DOHH2 (cell line): ENCODE data around the gene DNPEP.

Experiments
- H3F3A ChIP-seq: fragments of 200-600 bp; sonication (generic), shearing (Covaris generic); 2 replicates; pipeline ENCODE4 v1.6.0; 2016; ENCODE audit warnings: antibody characterized with exemption, mild to moderate bottlenecking; ENCODE audit not compliant: control insufficient read depth, insufficient read depth
- H3K27ac ChIP-seq: fragments of 200-600 bp; sonication (generic); 2 replicates; pipeline ENCODE4 v1.5.1; 2014; ENCODE audit warnings: low read depth, mild to moderate bottlenecking, low read length, moderate library complexity
- H3K27me3 ChIP-seq: fragments of 200-600 bp; sonication (generic); 2 replicates; pipeline ENCODE4 v1.6.1; 2014; ENCODE audit warnings: mild to moderate bottlenecking, low read length, mixed read lengths; ENCODE audit not compliant: control insufficient read depth
- H3K36me3 ChIP-seq: fragments of 200-600 bp; sonication (generic); 2 replicates; pipeline ENCODE4 v1.6.1; 2014; ENCODE audit warnings: mild to moderate bottlenecking, low read length, moderate library complexity, mixed read lengths; ENCODE audit not compliant: control insufficient read depth
- H3K4me1 ChIP-seq: fragments of 200-600 bp; sonication (generic); 2 replicates; pipeline ENCODE4 v1.6.1; 2014; ENCODE audit warnings: mild to moderate bottlenecking, low read length, mixed read lengths; ENCODE audit not compliant: control insufficient read depth
- H3K4me2 ChIP-seq: fragments of 200-600 bp; sonication (generic); 2 replicates; pipeline ENCODE4 v1.6.0; 2014; ENCODE audit warnings: mild to moderate bottlenecking, low read length, moderate library complexity
- H3K4me3 ChIP-seq: fragments of 200-600 bp; sonication (generic); 2 replicates; pipeline ENCODE4 v1.5.1; 2014; ENCODE audit warnings: mild to moderate bottlenecking, low read length, mixed read lengths
- H3K79me2 ChIP-seq: fragments of 200-600 bp; sonication (generic); 2 replicates; pipeline ENCODE4 v1.6.1; 2014; ENCODE audit warnings: mild to moderate bottlenecking, low read length, mixed read lengths; ENCODE audit not compliant: control insufficient read depth
- H3K9me2 ChIP-seq: fragments of 200-600 bp; sonication (generic); replicated peaks from 2 replicates; pipeline ENCODE4 v1.6.1; 2014; ENCODE audit warnings: mild to moderate bottlenecking, low read length, mixed read lengths; ENCODE audit not compliant: control insufficient read depth
- H3K9me3 ChIP-seq: fragments of 200-600 bp; sonication (generic); 2 replicates; pipeline ENCODE4 v1.6.1; 2014; ENCODE audit warnings: antibody characterized with exemption, low read length, mixed read lengths; ENCODE audit not compliant: control insufficient read depth, insufficient read depth
- H4K20me1 ChIP-seq: fragments of 200-600 bp; sonication (generic); 2 replicates; pipeline ENCODE4 v1.6.0; 2014; ENCODE audit warnings: low read depth, mild to moderate bottlenecking, antibody characterized with exemption, low read length, moderate library complexity; ENCODE audit not compliant: control insufficient read depth, insufficient read depth
- CTCF ChIP-seq: fragments of 200-600 bp; sonication (generic); IDR thresholded peaks from one replicate; pipeline ENCODE4 v1.5.1; 2014; ENCODE audit warnings: antibody characterized with exemption, mild to moderate bottlenecking, low read depth, low read length; ENCODE audit not compliant: poor library complexity, severe bottlenecking
- EZH2phosphoT487 ChIP-seq: fragments of 200-600 bp; sonication (generic); IDR thresholded peaks from 2 replicates; pipeline ENCODE4 v1.6.1; 2017; ENCODE audit warnings: borderline replicate concordance, mild to moderate bottlenecking, antibody characterized with exemption, low read length, moderate library complexity, mixed read lengths

Gene DNPEP

GRCh38 chr2:219420687-219421086 lies 33.0 kb upstream of the DNPEP start:
- H3K4me1 ChIP-seq, result no peaks in the 10 kb centered on the region
- no peak overlapping the region for H3K4me2 ChIP-seq
- TF ChIP-seq CTCF (no peak), EZH2phosphoT487 (no peak)
- no peaks in the 10 kb centered on the region for H3F3A ChIP-seq
- H3K9me2 ChIP-seq, result no peaks in the 10 kb centered on the region
- no peaks in the 10 kb centered on the region for H4K20me1 ChIP-seq
- H3K79me2 ChIP-seq, result no peaks in the 10 kb centered on the region
- H3K27ac ChIP-seq, result no peak overlapping the region
- H3K4me3 ChIP-seq, result no peak overlapping the region
- H3K9me3 ChIP-seq, result no peaks in the 10 kb centered on the region
- H3K27me3 ChIP-seq, result peaks cover under 1% of the 10 kb centered on the region
- H3K36me3 ChIP-seq, result no peaks in the 10 kb centered on the region

GRCh38 chr2:219419331-219420197 lies 31.9 kb upstream of the DNPEP start:
- no peak overlapping the region for H3K27ac ChIP-seq
- H3F3A ChIP-seq, result no peaks in the 10 kb centered on the region
- no peaks in the 10 kb centered on the region for H3K9me2 ChIP-seq
- no peaks in the 10 kb centered on the region for H3K79me2 ChIP-seq
- H4K20me1 ChIP-seq, result no peaks in the 10 kb centered on the region
- H3K27me3 ChIP-seq, result peaks cover 7% of the 10 kb centered on the region
- no peak overlapping the region for H3K4me2 ChIP-seq
- TF ChIP-seq EZH2phosphoT487 (no peak), CTCF (no peak)
- H3K4me3 ChIP-seq, result no peak overlapping the region
- no peaks in the 10 kb centered on the region for H3K36me3 ChIP-seq
- H3K9me3 ChIP-seq, result no peaks in the 10 kb centered on the region
- H3K4me1 ChIP-seq, result no peaks in the 10 kb centered on the region

- Histone ChIP-seq H3K4me2 (no peak overlapping the region), H3K27ac (no peak overlapping the region)
These were observed 31.3 kb upstream of the DNPEP start for GRCh38 chr2:219419012-219419324.

More at GRCh38 chr2:219419012-219419324, 31.3 kb upstream of the DNPEP start:
- no peaks in the 10 kb centered on the region for H3K4me1 ChIP-seq
- H3K9me3 ChIP-seq, result no peaks in the 10 kb centered on the region
- TF ChIP-seq EZH2phosphoT487 (no peak), CTCF (no peak)
- peaks cover 9% of the 10 kb centered on the region for H3K27me3 ChIP-seq
- H4K20me1 ChIP-seq, result no peaks in the 10 kb centered on the region
- no peaks in the 10 kb centered on the region for H3K9me2 ChIP-seq
- H3K4me3 ChIP-seq, result no peak overlapping the region
- no peaks in the 10 kb centered on the region for H3K36me3 ChIP-seq
- H3K79me2 ChIP-seq, result no peaks in the 10 kb centered on the region
- H3F3A ChIP-seq, result no peaks in the 10 kb centered on the region
